Stimulated activated CD4-positive, alpha-beta T cell treated with anti-CD3 and anti-CD28 coated beads, Interleukin-12 subunit alpha, Interleukin-12 subunit beta, amount 100 ng/mL, for 24 hours (primary cell): Measurements from ENCODE around the gene GPR162.

Experiments
- DNase-seq, 2 experiments: peaks; one replicate each; pipeline ENCODE4 v3.0.0-alpha.2; 2020; ENCODE audit warnings: low read depth in 2 of 2

The GPR162 gene

GRCh38 chr12:6823182-6824084 is 1.8 kb downstream of the GPR162 start:
- no peak for DNase-seq

GRCh38 chr12:6824085-6824775 is 2.6 kb downstream of the GPR162 start:
- DNase-seq = no peak

- no peak for DNase-seq
Measured at GRCh38 chr12:6824901-6825381, 3.3 kb downstream of the GPR162 start.

GRCh38 chr12:6825398-6826124 is 3.9 kb downstream of the GPR162 start:
- peak; percentile 65 to 88 for DNase-seq

GRCh38 chr12:6826125-6826733 is 4.6 kb downstream of the GPR162 start:
- DNase-seq = no peak

- DNase-seq = no peak
Measured at GRCh38 chr12:6826734-6827436, 5.3 kb downstream of the GPR162 start.

- DNase-seq = peak in 1 of 2 experiments; percentile 68
Measured at GRCh38 chr12:6827437-6827911, 5.9 kb downstream of the GPR162 start.

GRCh38 chr12:6827982-6828780 is 6.6 kb downstream of the GPR162 start, which contains the start of gene P3H3:
P3H3 (plus strand) TSS chr12:6828407; CDS start chr12:6828441, 34 bp downstream.
- no peak for DNase-seq

GRCh38 chr12:6828781-6829535 is 7.3 kb downstream of the GPR162 start:
- peak in 1 of 2 experiments; percentile 18 for DNase-seq

- no peak for DNase-seq
Measured at GRCh38 chr12:6829536-6830220, 8.1 kb downstream of the GPR162 start.

GRCh38 chr12:6830286-6830890 is 8.8 kb downstream of the GPR162 start:
- DNase-seq = no peak

- no peak for DNase-seq
Measured at GRCh38 chr12:6830999-6831398, 9.4 kb downstream of the GPR162 start.

- DNase-seq = no peak
Measured at GRCh38 chr12:6831450-6831995, 9.9 kb downstream of the GPR162 start.

GRCh38 chr12:6832125-6832524 is 10.5 kb downstream of the GPR162 start:
- no peak for DNase-seq

GRCh38 chr12:6833189-6833890 is 11.7 kb downstream of the GPR162 start:
- DNase-seq = no peak

GRCh38 chr12:6834254-6834653 is 12.6 kb downstream of the GPR162 start:
- DNase-seq = no peak

GRCh38 chr12:6834873-6835272 is 13.3 kb downstream of the GPR162 start:
- DNase-seq = no peak
